ENCODE results near the gene PPARD. TPM values are rescaled to one million over a fixed set of nuclear protein-coding genes. Genes with fewer than 3 reads are reported as not detected.

PPARD gene
- total and polyA plus RNA-seq, 12 donors = 12.9 to 21.0 (median 13.9) TPM

- DNase-seq = peak; percentile 94 to 97
- TF ChIP-seq CTCF (IDR thresholded peaks at IDR 0.05) = no peak
- Histone ChIP-seq H3K4me3 (peak within 1 kb of the TSS; percentile 2 to 79 (median 66)), H3K27ac (peak within 1 kb of the TSS; percentile 14 to 86 (median 74)), H3K36me3 (peaks cover 0 to 19% (median 3%) of the 10 kb centered on the region in 9 donors), H3K27me3 (no peaks in the 10 kb centered on the region), H3K9me3 (no peaks in the 10 kb centered on the region), H3K4me1 (peaks cover 3 to 44% (median 29%) of the 10 kb centered on the region in 9 donors)
- intact Hi-C loops (cut with DNase I) = loop anchor here in 3 of 10 donors (1.0 to 5.0 kb wide), 2 partner anchors 110 to 155 kb away; partner anchors contain the start of genes DEF6 (in 3 of the 3) and PPARD (in 1 of the 3)
- 1% methylated on average over 75 to 87 of the region's 87 CpGs for WGBS, 2 donors
- peak; percentile 95 to 98 (median 96) for ATAC-seq
These were observed 110.1 kb downstream of the PPARD start, which contains the start of gene FANCE for GRCh38 chr6:35452183-35453090. TSS of gene FANCE (plus strand) at chr6:35452338. CDS start at chr6:35452546, 208 bp downstream.

GRCh38 chr6:35453236-35453635 is 110.9 kb downstream of the PPARD start:
- no peak for ATAC-seq
- TF ChIP-seq CTCF (IDR thresholded peaks at IDR 0.05) = no peak
- Histone ChIP-seq H3K9me3 (no peaks in the 10 kb centered on the region), H3K27me3 (no peaks in the 10 kb centered on the region), H3K36me3 (peaks cover 0 to 24% (median 3%) of the 10 kb centered on the region in 9 donors), H3K4me3 (peak overlapping the region in 9 of 10 donors; percentile 2 to 79 (median 68)), H3K27ac (peak overlapping the region in 3 of 10 donors; percentile 3 to 78 (median 70)), H3K4me1 (peaks cover 3 to 44% (median 29%) of the 10 kb centered on the region in 9 donors)
- intact Hi-C loops (cut with DNase I) = loop anchor here in 3 of 10 donors (5.0 kb wide), 1 partner anchor 156 kb away; the partner anchor contains the start of gene DEF6 (in 3 of the 3)
- no peak for DNase-seq
- 11 to 20% methylated on average over 3 of the region's 3 CpGs for WGBS, 2 donors

- no peaks in the 10 kb centered on the region for H3K27me3 ChIP-seq
- intact Hi-C loops (cut with DNase I) = loop anchor here in 3 of 10 donors (5.0 kb wide), 1 partner anchor 157 kb away; the partner anchor contains the start of gene DEF6 (in 3 of the 3)
- ATAC-seq = no peak
- H3K4me1 ChIP-seq = peaks cover 3 to 38% (median 29%) of the 10 kb centered on the region in 9 donors
- peak overlapping the region in 3 of 10 donors; percentile 4 to 22 (median 10) for H3K27ac ChIP-seq
- no peak for DNase-seq
- no peaks in the 10 kb centered on the region for H3K9me3 ChIP-seq
- peaks cover 0 to 35% (median 6%) of the 10 kb centered on the region in 9 donors for H3K36me3 ChIP-seq
- no peak for TF ChIP-seq CTCF (IDR thresholded peaks at IDR 0.05)
- 63 to 66% methylated on average over 9 of the region's 9 CpGs for WGBS, 2 donors
- no peak overlapping the region for H3K4me3 ChIP-seq
These were observed 112.2 kb downstream of the PPARD start for GRCh38 chr6:35454391-35455110.

- intact Hi-C loops (cut with DNase I) = no loop called here
- no peaks in the 10 kb centered on the region for H3K27me3 ChIP-seq
- peaks cover 0 to 58% (median 8%) of the 10 kb centered on the region in 9 donors for H3K36me3 ChIP-seq
These were observed 115.5 kb downstream of the PPARD start for GRCh38 chr6:35457907-35458306.

More at GRCh38 chr6:35457907-35458306, 115.5 kb downstream of the PPARD start:
- H3K4me1 ChIP-seq = peaks cover 3 to 26% (median 19%) of the 10 kb centered on the region in 9 donors
- WGBS, 2 donors = 76 to 80% methylated on average over 4 of the region's 4 CpGs
- H3K9me3 ChIP-seq = no peaks in the 10 kb centered on the region
- H3K4me3 ChIP-seq = no peak overlapping the region
- ATAC-seq (no peak), DNase-seq (no peak)
- H3K27ac ChIP-seq = no peak overlapping the region
- TF ChIP-seq CTCF (IDR thresholded peaks at IDR 0.05) = no peak
